ENCODE results near the gene SH3D19. TPM values are rescaled to one million over a fixed set of nuclear protein-coding genes. Genes with fewer than 3 reads are reported as not detected.
A peak's percentile ranks its signal among the peaks of the same experiment; 100 is the strongest.

SH3D19 gene
- total RNA-seq, 1 donor from 2014 or later: 66.5 TPM

DNA sequence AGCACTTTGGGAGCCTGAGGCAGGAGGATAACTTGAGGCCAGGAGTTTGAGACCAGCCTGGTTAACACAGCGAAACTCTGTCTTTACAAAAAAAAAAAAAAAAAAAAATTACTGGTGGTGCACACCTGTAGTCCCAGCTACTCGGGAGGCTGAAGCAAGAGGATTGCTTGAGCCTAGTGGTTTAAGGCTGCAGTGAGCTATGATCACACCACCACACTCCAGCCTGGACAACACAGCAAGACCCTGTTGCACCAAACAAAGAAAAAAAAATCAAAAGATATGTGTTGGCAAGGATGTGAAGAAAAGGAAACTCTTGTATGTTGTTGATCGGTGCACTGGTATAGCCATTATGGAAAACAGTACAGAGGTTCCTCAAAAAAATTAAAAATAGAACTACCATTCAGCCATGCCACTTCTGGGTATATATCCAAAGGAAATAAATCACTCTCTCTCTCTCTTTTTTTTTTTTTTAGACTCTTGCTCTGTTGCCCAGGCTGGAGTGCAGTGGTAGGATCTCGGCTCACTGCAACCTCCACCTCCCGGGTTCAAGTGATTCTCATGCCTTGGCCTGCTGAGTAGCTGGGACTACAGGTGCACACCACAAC lies 15.2 kb downstream of the SH3D19 start:
- Histone ChIP-seq H2AFZ (ENCODE audit: low read depth, low read length) (no peak overlapping the region), H3K36me3 (ENCODE audit: insufficient read depth, low read length) (no peaks in the 10 kb centered on the region), H3K9me3 (ENCODE audit: insufficient read depth, low read depth, low read length) (no peaks in the 10 kb centered on the region), H3K27me3 (ENCODE audit: insufficient read depth, low read length) (no peaks in the 10 kb centered on the region), H3K79me2 (ENCODE audit: insufficient read depth, low read length) (peaks cover 13% of the 10 kb centered on the region), H3K27ac (ENCODE audit: low read depth, low read length) (no peak overlapping the region), H3K9ac (ENCODE audit: low read length) (no peak overlapping the region), H3K4me2 (ENCODE audit: low read length) (no peak overlapping the region), H3K4me1 (ENCODE audit: insufficient read depth, low read length) (peaks cover 8% of the 10 kb centered on the region), H3K4me3 (ENCODE audit: insufficient read depth, low read depth, low read length) (no peak overlapping the region), H4K20me1 (ENCODE audit: insufficient read depth, low read length) (no peaks in the 10 kb centered on the region)
- Mint-ChIP-seq H3K27ac (ENCODE audit: unreplicated experiment) (no peak overlapping the region), H3K4me3 (ENCODE audit: unreplicated experiment) (no peak overlapping the region), H3K36me3 (ENCODE audit: low read depth, unreplicated experiment) (peaks cover 4% of the 10 kb centered on the region), H3K4me1 (ENCODE audit: low read depth, unreplicated experiment) (peaks cover 10% of the 10 kb centered on the region), H3K9me3 (ENCODE audit: unreplicated experiment) (no peaks in the 10 kb centered on the region), H3K27me3 (ENCODE audit: low read depth, unreplicated experiment) (no peaks in the 10 kb centered on the region)
- DNase-seq (ENCODE audit: low read depth) (no peak), FAIRE-seq (no peak)
- TF ChIP-seq, protein P1, sequence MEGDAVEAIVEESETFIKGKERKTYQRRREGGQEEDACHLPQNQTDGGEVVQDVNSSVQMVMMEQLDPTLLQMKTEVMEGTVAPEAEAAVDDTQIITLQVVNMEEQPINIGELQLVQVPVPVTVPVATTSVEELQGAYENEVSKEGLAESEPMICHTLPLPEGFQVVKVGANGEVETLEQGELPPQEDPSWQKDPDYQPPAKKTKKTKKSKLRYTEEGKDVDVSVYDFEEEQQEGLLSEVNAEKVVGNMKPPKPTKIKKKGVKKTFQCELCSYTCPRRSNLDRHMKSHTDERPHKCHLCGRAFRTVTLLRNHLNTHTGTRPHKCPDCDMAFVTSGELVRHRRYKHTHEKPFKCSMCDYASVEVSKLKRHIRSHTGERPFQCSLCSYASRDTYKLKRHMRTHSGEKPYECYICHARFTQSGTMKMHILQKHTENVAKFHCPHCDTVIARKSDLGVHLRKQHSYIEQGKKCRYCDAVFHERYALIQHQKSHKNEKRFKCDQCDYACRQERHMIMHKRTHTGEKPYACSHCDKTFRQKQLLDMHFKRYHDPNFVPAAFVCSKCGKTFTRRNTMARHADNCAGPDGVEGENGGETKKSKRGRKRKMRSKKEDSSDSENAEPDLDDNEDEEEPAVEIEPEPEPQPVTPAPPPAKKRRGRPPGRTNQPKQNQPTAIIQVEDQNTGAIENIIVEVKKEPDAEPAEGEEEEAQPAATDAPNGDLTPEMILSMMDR (IDR thresholded peaks at IDR 0.05; ENCODE audit: insufficient read depth, low read depth, low read length): no peak
- TF ChIP-seq EZH2 (IDR thresholded peaks at IDR 0.05; ENCODE audit: insufficient read depth, low read length): no peak

DNA sequence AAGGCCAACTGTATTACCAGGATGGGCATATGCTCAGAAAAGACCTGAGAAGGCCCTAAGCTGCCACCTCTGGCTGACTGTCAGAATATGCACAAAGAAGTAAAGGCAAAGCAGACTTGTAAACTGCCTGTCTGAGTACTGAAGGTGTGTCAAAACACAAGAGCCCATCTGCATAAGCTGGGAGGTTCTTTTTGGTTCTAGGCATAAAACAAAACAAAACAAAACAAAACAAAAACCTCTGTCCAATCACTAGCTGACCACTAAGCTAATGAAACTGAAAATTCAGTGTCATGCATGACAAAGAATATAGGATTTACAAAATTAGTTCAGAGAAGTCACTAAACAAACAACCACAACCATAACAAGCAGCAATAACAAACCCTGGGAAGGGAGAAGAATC lies 20.6 kb downstream of the SH3D19 start:
- H3K9me3 Mint-ChIP-seq (ENCODE audit: unreplicated experiment): peaks cover 3% of the 10 kb centered on the region
- no peak overlapping the region for H3K4me3 ChIP-seq (ENCODE audit: insufficient read depth, low read depth, low read length)
- FAIRE-seq (no peak), DNase-seq (ENCODE audit: low read depth) (no peak)
- peaks cover 7% of the 10 kb centered on the region for H3K79me2 ChIP-seq (ENCODE audit: insufficient read depth, low read length)
- H3K9ac ChIP-seq (ENCODE audit: low read length): no peak overlapping the region
- no peaks in the 10 kb centered on the region for H3K27me3 ChIP-seq (ENCODE audit: insufficient read depth, low read length)
- no peaks in the 10 kb centered on the region for H3K9me3 ChIP-seq (ENCODE audit: insufficient read depth, low read depth, low read length)
- H3K4me3 Mint-ChIP-seq (ENCODE audit: unreplicated experiment): no peak overlapping the region
- H3K27me3 Mint-ChIP-seq (ENCODE audit: low read depth, unreplicated experiment): no peaks in the 10 kb centered on the region
- no peaks in the 10 kb centered on the region for H4K20me1 ChIP-seq (ENCODE audit: insufficient read depth, low read length)
- no peak overlapping the region for H3K27ac ChIP-seq (ENCODE audit: low read depth, low read length)
- H3K27ac Mint-ChIP-seq (ENCODE audit: unreplicated experiment): no peak overlapping the region
- TF ChIP-seq, protein P1 (IDR thresholded peaks at IDR 0.05; ENCODE audit: insufficient read depth, low read depth, low read length): no peak
- no peak for TF ChIP-seq EZH2 (IDR thresholded peaks at IDR 0.05; ENCODE audit: insufficient read depth, low read length)
- H3K4me2 ChIP-seq (ENCODE audit: low read length): no peak overlapping the region
- H3K36me3 Mint-ChIP-seq (ENCODE audit: low read depth, unreplicated experiment): peaks cover 6% of the 10 kb centered on the region
- H2AFZ ChIP-seq (ENCODE audit: low read depth, low read length): no peak overlapping the region
- H3K4me1 Mint-ChIP-seq (ENCODE audit: low read depth, unreplicated experiment): peaks cover 24% of the 10 kb centered on the region
- H3K4me1 ChIP-seq (ENCODE audit: insufficient read depth, low read length): no peaks in the 10 kb centered on the region
- H3K36me3 ChIP-seq (ENCODE audit: insufficient read depth, low read length): no peaks in the 10 kb centered on the region

DNA sequence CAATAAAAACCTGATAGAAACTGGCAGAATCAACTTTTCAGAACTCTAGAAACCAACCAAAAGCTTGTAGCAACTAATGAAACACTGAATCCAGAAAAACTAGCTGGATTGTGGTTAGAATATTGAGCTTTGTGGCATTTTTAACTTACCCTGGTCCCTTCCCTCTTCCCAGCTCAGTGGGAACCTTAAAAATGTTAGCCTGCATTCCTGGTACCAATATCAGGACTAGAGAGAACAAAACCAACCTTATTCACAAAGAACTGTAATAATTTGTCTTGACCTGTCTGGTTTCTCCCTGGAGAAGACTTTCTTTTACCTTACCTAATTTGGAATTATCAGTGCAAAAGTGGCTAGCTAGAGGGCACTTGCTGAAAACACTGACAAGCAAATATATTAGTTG lies 21.2 kb downstream of the SH3D19 start:
- DNase-seq (ENCODE audit: low read depth): peak; percentile 64
- Histone ChIP-seq H3K79me2 (ENCODE audit: insufficient read depth, low read length) (peaks cover 7% of the 10 kb centered on the region), H3K4me2 (ENCODE audit: low read length) (no peak overlapping the region), H3K9ac (ENCODE audit: low read length) (no peak overlapping the region), H3K9me3 (ENCODE audit: insufficient read depth, low read depth, low read length) (no peaks in the 10 kb centered on the region), H3K4me1 (ENCODE audit: insufficient read depth, low read length) (no peaks in the 10 kb centered on the region), H3K4me3 (ENCODE audit: insufficient read depth, low read depth, low read length) (no peak overlapping the region), H3K27me3 (ENCODE audit: insufficient read depth, low read length) (no peaks in the 10 kb centered on the region), H3K36me3 (ENCODE audit: insufficient read depth, low read length) (no peaks in the 10 kb centered on the region), H2AFZ (ENCODE audit: low read depth, low read length) (no peak overlapping the region), H3K27ac (ENCODE audit: low read depth, low read length) (no peak overlapping the region), H4K20me1 (ENCODE audit: insufficient read depth, low read length) (no peaks in the 10 kb centered on the region)
- Mint-ChIP-seq H3K27me3 (ENCODE audit: low read depth, unreplicated experiment) (no peaks in the 10 kb centered on the region), H3K27ac (ENCODE audit: unreplicated experiment) (peak overlapping the region; percentile 13), H3K36me3 (ENCODE audit: low read depth, unreplicated experiment) (peaks cover 6% of the 10 kb centered on the region), H3K4me1 (ENCODE audit: low read depth, unreplicated experiment) (peaks cover 24% of the 10 kb centered on the region), H3K4me3 (ENCODE audit: unreplicated experiment) (no peak overlapping the region), H3K9me3 (ENCODE audit: unreplicated experiment) (peaks cover 3% of the 10 kb centered on the region)
- TF ChIP-seq, protein P1 (IDR thresholded peaks at IDR 0.05; ENCODE audit: insufficient read depth, low read depth, low read length): no peak
- no peak for TF ChIP-seq EZH2 (IDR thresholded peaks at IDR 0.05; ENCODE audit: insufficient read depth, low read length)
- FAIRE-seq: no peak
